Stimulated activated CD4-positive, alpha-beta T cell treated with anti-CD3 and anti-CD28 coated beads, Interleukin-12 subunit alpha, Interleukin-12 subunit beta, amount 100 ng/mL, for 24 hours (primary cell): ENCODE results near the gene DSTYK.
"Not testable (repeated sequence)": the region's sequence is repeated elsewhere in the genome, so short reads cannot be mapped to it uniquely, and the experiment has no call there.

Experiments
- DNase-seq, 2 experiments: peaks; one replicate each; pipeline ENCODE4 v3.0.0-alpha.2; 2020; ENCODE audit warnings: low read depth in 2 of 2

Gene DSTYK

GRCh38 chr1:205240569-205240968, 29.1 kb upstream of the DSTYK start:
- no peak for DNase-seq

DNA sequence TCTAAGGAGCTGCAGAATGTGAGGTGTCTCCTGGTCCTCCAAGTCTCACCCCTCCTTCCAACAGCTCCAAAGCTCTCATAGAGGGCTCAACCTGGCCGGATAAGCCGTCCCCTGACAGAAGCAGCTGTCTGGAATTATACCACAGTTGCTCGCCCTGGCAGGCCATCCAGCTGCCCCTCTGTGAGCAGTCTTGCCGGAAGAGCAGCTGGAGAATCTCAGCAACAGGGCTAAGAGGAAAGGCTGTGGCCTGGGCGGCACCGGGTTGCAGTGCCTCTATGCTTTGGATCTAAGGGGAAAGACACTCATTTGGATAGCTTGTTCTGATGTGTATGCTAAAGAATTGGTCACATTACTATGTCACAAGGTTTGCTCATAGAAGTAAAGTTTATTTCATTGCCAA, 28.6 kb upstream of the DSTYK start:
- no peak for DNase-seq

DNA sequence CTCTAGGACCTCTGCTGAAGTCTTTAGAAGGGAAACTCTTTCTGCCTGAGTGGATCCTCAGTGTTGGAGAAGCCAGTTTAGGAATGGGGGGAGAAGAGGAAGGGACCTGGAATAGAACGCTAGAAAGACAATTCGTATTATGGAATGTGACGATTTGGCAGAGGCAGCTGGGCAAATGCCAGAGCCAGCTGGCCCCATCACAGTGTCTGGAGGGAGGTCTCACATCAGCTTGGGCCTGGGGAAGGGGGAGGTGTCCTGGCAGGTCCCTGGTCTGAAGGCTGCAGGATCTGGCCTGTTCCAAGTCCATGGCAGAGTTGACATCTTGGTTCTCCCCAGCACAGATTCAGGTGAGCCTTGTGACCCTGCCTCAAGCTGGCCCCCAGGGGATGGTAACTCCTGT, 27.6 kb upstream of the DSTYK start:
- no peak for DNase-seq

GRCh38 chr1:205237526-205238484, 26.3 kb upstream of the DSTYK start:
- peak; percentile 39 to 70 for DNase-seq

GRCh38 chr1:205236951-205237475, 25.5 kb upstream of the DSTYK start:
- no peak for DNase-seq

GRCh38 chr1:205236526-205236925, 25.0 kb upstream of the DSTYK start:
- no peak for DNase-seq

- DNase-seq: no peak
Observed at GRCh38 chr1:205235951-205236350, 24.4 kb upstream of the DSTYK start.

GRCh38 chr1:205233986-205234385, 22.5 kb upstream of the DSTYK start:
- DNase-seq: not testable (repeated sequence)

DNA sequence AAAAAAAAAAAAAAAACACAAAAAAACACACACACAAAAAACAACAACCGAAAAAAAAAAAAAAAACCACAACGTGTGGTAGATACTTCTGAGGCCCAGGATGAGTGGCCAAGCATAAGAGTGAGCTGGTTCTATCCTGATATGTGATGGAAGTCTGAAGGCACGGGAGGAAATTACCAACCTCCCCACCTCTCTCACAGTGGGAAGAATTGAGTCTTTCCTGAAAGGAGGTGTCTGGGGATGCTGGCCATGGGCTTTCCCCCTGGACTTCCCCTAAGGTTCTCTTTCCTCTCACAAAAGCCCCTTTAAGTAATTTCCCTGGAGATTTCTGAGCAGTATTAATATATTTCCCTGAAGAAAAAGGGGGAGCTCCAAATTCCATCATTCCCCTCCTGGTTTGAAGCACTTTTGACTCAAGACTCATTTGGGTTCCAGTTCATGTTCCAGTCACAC, 21.5 kb upstream of the DSTYK start:
- DNase-seq: no peak

GRCh38 chr1:205232127-205232820, 20.8 kb upstream of the DSTYK start:
- no peak for DNase-seq

DNA sequence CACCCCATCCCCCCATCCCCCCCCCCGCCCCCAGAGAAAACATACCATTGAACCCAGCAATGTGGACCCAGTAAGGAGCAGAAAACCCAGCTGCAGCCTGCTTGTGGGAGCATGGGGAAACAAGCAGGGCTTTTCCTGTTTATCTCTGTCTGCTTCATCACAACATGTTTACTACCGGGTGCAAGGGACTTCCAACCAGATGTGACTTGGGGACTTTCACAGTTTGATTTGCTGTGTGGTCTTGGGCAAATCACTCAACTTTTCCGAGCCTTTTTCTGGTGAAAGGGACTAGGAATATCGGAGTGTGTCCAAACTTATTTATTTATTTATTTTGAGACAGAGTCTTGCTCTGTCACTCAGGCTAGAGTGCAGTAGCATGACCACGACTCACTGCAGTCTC, 19.5 kb upstream of the DSTYK start:
- no peak for DNase-seq

GRCh38 chr1:205229916-205230700, 18.6 kb upstream of the DSTYK start:
- DNase-seq: no peak

- peak; percentile 51 to 63 for DNase-seq
Observed at GRCh38 chr1:205229399-205229871, 17.9 kb upstream of the DSTYK start.

- no peak for DNase-seq
Observed at GRCh38 chr1:205228093-205228521, 16.6 kb upstream of the DSTYK start.

GRCh38 chr1:205227584-205228013, 16.1 kb upstream of the DSTYK start, which contains the start of gene TMCC2:
Gene TMCC2, plus strand, starts transcription at chr1:205227946. Its CDS starts 619 bp downstream, at chr1:205228565.
- peak; percentile 65 to 84 for DNase-seq

DNA sequence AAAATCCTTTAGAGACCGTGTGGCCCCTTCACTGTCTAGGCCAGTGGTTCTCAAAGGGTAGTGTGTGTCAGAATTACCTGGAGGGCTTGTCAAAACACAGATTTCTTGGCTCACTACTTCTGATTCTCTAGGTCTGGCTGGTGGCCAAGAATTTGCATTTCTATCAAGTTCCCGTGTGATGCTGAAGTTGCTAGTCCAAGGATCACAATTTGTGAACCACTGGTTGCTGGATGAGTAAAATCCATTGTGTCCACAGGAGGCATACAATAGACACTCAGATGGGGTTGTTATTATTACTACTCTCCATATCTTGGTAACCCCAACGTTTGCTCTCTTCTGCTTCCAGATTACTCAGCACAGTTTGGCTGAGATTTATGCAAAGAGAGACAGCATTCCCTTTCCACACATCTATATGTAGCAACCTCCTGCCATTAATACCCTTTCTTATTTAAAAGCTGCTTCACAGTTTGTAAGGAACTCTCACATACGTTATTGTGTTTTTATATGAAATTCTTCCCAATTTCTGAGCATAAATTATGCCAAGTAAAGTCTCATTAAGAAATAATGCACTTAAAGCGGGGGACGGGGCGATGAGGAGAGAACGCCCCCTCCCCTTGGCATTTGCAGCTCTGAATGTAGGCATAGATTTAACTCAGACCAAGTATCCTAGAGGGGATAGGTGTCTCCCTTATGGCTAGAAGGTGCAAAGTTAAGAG, 15.5 kb upstream of the DSTYK start:
- DNase-seq: no peak

- no peak for DNase-seq
Observed at GRCh38 chr1:205225901-205226765, 14.6 kb upstream of the DSTYK start.

- no peak for DNase-seq
Observed at GRCh38 chr1:205224736-205225135, 13.2 kb upstream of the DSTYK start.

- DNase-seq: no peak
Observed at GRCh38 chr1:205220421-205220820, 8.9 kb upstream of the DSTYK start.

- DNase-seq: no peak
Observed at GRCh38 chr1:205217418-205217817, 5.9 kb upstream of the DSTYK start.
